Activated effector memory CD4-positive, alpha-beta T cell treated with anti-CD3 and anti-CD28 coated beads, Interleukin-2, amount 50 U/mL, for 16 hours (primary cell): Measurements from ENCODE around the gene PEX10.

Experiments used
- DNase-seq: peaks from one replicate; pipeline ENCODE4 v3.0.0-alpha.2; 2020

The PEX10 gene

DNA sequence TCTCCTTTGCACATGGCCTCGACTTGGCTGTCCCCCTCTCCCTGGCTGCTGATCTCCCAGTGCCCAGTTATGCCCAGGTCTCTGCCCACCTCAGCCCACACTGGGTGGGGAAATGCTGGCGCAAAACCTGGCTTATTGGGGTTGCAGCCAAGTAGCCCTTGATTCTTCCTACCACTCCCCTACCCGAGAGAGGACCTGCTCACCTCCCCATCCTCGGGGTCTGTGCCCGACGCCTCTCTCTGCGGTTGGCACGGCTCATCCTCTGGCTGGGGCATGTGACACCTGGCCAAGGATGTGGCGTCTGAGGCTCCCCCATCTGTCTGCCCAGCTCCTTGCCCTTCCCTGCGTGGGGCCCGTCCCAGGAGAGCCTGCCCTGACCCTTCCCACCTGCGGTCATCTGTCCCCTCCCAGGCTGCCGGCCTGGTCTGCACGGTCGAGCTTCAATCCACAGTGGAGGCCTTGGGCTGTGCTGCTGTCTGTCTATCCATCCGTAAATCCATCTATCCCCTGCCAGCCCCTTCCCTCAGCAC, 6.5 kb upstream of the PEX10 start:
- no peak for DNase-seq

- DNase-seq, result no peak
Observed at GRCh38 chr1:2417833-2418225, 5.5 kb upstream of the PEX10 start.

DNA sequence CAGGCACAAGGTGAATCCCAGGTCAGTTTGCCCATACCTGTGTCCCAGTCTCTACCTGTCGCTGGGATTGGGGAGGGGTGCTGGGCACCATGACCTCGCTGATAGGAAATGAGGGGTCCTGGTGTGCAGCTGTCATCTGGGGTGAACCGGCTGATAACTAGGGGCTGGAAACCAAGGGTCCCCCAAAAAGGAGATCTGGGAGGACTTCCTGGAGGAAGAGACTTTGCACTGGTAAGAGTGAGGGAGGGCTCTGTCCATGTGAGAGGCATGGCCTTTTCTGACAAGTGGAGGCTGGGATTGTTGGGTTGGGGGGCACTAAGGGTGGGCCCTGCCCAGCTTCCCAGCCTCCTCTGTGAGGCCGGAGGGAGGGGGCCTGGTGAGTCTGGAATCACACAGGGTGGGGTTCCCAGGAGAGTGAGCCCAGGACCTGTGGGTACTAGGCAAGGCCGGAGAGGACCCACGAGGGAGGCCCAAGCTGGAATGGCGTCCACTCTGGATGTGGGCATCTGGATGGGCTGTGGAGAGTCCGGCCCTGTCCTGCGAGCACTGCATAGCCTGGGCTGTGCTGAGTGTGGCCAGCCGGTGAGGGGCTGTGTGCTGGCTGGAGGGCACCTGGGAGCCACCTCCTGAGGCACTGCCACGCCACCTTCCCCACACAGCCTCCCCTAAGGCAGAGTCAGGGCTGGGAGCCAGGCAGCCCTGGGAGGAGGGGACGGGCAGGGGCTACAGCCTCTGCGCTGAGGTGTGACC, 4.9 kb upstream of the PEX10 start:
- no peak for DNase-seq

GRCh38 chr1:2416403-2416802, 4.0 kb upstream of the PEX10 start:
- peak; percentile 77 for DNase-seq

GRCh38 chr1:2415801-2416208, 3.4 kb upstream of the PEX10 start:
- DNase-seq, result peak; percentile 81

DNA sequence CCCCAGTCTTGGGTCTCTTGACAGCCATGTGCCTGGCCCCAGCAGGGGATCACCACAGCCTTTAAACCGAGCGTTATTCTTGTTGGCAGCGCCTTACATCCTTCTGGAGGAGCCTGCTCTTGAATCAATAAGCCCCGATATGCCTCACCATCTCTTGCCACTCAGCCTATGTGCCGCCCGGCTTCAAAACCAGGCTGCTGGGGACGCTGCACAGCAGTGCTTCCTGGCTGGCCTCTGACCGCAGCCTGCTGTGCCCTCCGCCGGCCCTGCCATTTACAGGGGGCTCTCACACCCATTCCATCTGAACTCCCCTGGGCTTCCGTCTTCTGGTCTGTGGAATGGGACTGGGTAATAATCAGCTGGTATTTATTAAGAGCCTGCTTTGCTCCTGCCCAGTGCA, 3.0 kb upstream of the PEX10 start:
- no peak for DNase-seq

DNA sequence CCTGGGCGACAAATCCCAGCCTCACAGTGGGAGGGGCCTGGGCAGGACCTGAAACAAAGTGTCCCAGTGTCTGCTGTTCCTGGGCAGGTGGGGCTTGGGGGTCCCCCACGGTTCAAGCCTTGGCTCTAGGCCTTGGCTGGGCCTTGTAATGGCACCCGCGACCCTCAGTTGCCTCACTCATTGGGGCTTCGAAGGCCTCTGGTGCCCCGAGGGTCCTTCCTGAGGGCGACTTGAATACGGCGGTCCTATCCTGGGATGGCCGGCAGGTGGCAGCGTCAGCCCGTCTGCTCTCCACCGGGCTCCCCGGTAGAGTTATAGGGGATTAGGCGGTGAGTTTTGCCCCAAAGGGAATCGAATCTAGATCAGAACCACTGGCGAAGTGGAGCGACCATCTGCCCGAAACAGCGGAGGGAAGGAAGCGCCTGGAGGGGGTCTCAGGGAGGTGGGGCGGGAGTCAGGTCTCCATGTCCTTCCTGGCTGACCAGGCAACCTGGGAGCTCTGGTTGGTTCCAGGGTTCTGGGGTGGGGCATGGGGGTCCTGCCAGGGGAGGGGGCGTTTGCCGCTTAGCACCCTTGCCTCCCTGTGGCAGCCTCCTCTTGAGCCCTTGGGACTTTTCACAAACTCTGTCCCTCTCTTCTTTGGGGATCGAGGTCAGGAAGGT, 2.1 kb upstream of the PEX10 start:
- DNase-seq, result peak; percentile 93

- DNase-seq, result peak; percentile 70
Observed at GRCh38 chr1:2413495-2414296, 1.3 kb upstream of the PEX10 start.

DNA sequence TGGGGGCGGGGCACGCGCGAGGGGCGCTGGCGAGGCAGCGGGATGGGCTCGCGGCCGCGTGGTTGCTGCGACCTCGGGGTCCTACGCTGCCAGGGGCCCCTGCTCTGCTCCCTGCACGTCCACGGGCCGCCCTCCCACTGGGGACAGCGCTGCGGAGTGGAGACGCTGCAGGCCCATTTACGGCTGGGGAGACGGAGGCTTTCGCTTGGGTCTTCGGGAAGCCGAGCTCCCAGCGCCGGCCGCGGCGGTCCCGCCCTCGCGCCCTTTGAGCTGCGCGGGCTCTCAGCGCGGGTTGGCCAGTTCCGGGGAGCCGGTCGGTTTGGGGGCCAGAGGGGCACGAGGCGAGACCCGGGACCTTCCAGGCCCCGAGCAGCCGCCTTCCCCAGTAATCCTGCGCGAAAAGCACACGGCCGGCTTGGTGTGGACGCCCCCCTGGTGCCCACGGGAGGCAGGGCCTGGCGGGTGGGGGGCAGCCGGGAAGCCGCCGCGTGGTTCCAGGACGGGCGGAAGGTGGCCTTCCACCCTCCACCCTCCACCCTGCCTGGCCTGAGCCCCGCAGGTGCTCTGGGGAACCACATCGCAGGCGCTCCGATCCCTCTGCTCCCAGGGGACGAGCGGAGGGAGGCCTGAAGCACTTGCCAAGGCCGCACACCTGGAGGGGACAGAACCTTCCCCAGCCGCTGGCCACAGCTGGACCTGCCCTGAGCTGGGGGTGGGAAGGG, 570 bp upstream of the PEX10 start:
- DNase-seq, result no peak

GRCh38 chr1:2411801-2412394, 466 bp downstream of the PEX10 start:
- no peak for DNase-seq

DNA sequence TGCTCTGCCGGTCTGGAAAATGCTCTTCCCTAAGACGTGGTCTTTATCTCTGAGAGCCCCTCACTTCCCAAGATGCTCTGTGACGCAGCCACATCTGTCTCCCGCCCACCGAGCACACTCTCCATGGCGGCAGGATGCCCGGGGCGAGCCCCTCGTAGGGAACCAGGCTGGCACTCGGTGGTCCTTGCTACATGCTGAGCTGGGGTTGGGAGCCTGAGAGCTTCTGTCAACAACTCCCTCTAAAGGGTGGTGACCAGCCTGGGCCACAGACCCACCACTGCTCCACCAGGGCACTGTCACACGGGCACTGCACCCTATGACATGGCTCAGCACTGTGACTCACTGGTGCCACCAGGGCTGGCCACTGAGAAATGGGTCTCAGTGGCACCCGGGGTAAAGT, 2.6 kb downstream of the PEX10 start:
- no peak for DNase-seq

DNA sequence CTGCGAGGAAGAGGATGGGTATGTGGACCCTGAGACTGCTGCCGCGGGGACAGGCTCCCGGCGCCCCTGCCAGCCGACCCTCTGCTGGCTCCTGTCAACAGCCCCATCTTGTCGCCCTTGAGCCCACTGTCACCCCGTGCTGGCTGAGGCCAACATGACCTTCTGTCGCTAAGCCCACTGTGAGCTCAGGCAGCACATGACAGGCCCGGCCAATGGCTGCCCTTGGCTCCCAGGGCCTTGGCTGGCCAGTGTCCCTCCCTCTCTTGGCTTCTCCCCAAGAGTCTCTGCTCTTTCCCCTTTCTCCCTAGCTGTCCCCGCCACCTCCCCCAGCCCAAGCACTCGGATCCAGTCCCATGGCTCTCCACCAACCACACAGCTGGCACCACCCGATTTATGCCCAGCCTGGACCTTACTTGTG, 3.5 kb downstream of the PEX10 start:
- no peak for DNase-seq

GRCh38 chr1:2408456-2408855, 3.9 kb downstream of the PEX10 start:
- DNase-seq, result no peak

DNA sequence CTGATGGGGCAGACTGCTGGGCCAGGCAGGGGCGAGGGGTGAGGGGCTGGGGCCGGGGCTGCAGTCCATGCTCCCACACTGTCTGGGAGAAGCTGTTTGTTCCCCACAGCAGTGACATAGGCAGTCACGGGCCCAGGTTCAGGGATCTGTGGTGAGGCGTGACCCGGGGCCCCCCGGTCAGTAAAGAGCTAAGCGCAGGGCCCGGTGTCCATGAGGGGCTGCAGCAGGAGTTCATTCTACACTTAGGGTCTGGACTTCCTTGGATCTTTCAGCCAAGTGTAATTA, 4.4 kb downstream of the PEX10 start:
- DNase-seq, result no peak

- no peak for DNase-seq
Observed at GRCh38 chr1:2407166-2407990, 5.0 kb downstream of the PEX10 start.

- DNase-seq, result no peak
Observed at GRCh38 chr1:2406451-2407041, 5.8 kb downstream of the PEX10 start.

DNA sequence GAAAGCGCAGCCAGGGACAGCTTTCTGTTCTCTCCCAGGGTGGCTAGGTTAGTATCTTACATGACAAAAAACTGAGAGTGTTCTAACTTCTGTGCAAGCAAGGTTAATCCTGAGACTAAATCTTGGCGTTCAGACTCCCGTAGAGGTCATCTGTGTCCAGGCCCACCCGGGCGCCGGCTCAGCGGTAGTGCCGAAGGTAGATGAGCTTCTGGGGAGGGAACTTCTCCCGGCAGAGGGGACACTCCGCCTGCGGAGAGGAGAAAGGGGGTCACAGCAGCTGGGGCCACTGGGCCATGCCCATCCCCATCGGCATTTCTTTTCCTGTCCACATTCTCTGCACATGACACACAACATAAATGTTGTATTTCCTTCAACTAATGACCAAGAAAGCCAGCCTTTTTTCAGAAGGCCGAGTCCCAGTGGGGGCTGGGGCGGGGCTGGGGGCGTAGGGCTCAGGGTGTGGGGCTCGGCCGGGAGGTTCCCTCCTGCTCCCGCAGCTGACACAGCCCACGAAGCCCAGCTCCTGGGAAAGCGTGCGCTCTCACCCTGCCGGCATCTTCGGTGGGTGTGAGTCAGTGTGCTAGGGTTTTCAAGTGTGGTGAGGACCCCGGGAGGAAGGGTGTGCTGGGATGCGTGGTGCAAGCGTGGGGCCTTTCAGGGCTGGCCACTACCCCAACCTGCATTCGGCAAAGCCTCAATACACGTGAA, 6.6 kb downstream of the PEX10 start:
- DNase-seq, result no peak

GRCh38 chr1:2404890-2405511, 7.4 kb downstream of the PEX10 start:
- no peak for DNase-seq

- no peak for DNase-seq
Observed at GRCh38 chr1:2404142-2404889, 8.0 kb downstream of the PEX10 start.

DNA sequence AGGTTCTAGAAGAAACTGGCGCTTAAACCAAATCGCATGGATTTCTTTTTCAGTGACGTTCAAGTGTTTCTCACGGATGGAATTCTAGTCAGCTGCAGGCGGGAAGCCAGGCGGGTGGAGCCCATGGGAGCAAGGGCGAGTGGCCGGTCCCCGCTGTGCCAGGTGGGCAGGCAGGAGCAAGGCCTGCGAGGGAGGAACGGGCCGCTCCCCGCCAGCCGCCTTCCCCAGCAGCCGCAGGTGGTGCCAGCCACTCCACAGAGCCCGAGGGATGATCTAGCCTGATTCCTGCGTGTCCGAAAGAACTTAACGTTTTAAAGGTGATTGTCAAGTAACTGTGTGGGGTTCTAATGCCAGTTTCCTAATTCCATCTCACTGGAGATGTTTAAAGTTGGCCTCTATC, 9.1 kb downstream of the PEX10 start:
- no peak for DNase-seq
